WI38 (cell line): ENCODE results near the gene ZDHHC17.

Source experiments
- H3K4me3 ChIP-seq: 2 replicates; pipeline ENCODE4 v1.5.1; 2011; ENCODE audit warnings: low read depth, mild to moderate bottlenecking, control low read depth, low read length
- TF ChIP-seq, protein P1 (sequence below): IDR thresholded peaks from 2 replicates; pipeline ENCODE4 v1.5.1; 2012; ENCODE audit warnings: low read depth, mild to moderate bottlenecking, control low read depth, low read length

Gene ZDHHC17

DNA sequence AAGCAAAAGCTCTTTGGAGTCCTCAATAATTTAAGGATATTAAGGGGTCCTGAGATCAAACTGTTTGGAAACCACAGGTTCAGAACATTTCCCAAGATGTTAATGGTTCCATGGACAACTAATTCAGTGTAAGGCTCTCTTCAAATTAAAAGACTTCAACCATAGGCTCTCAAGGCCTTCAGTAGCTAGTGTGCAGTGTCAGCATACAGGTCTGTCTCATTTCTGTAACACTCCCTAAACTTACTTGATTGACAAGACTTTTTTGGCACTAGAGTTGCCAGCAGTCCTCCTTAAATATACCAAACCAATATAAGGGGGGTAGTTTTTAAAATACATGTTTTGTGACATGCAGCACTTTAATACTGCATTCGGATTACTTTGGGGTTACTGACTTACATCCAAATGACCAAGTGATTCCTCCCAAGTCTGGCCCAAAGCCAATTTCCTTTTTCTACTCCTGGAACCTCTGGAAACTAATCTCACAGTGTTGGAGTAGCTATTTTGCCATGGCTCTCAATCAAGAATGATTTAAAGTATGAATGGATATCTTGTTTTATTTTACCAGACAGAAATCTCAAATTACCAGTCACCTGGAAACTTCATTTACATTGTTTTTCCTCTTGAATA is 92.2 kb downstream of the ZDHHC17 start:
- TF ChIP-seq, protein P1, sequence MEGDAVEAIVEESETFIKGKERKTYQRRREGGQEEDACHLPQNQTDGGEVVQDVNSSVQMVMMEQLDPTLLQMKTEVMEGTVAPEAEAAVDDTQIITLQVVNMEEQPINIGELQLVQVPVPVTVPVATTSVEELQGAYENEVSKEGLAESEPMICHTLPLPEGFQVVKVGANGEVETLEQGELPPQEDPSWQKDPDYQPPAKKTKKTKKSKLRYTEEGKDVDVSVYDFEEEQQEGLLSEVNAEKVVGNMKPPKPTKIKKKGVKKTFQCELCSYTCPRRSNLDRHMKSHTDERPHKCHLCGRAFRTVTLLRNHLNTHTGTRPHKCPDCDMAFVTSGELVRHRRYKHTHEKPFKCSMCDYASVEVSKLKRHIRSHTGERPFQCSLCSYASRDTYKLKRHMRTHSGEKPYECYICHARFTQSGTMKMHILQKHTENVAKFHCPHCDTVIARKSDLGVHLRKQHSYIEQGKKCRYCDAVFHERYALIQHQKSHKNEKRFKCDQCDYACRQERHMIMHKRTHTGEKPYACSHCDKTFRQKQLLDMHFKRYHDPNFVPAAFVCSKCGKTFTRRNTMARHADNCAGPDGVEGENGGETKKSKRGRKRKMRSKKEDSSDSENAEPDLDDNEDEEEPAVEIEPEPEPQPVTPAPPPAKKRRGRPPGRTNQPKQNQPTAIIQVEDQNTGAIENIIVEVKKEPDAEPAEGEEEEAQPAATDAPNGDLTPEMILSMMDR, result no peak
- H3K4me3 ChIP-seq, result no peak overlapping the region

DNA sequence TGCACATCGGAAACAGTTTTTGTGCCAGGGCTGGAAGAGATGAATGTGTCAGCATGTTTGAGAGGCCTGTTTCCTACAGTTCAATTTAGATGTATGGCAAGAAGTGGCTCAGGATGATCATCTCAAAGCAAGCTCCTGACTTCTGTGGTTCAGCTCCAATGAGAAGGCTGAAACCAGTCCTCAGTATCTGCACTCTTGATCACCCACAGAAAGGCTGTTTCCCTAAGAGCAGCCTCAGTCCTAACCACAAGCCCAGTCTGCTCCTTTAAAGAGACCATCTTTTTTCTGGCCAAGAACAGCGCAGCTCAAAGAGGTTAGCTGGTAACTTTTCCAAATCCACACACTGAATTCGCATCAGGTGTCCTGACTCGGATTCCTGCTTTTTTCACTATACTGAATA is 95.7 kb downstream of the ZDHHC17 start:
- no peak overlapping the region for H3K4me3 ChIP-seq
- TF ChIP-seq, protein P1, result no peak

DNA sequence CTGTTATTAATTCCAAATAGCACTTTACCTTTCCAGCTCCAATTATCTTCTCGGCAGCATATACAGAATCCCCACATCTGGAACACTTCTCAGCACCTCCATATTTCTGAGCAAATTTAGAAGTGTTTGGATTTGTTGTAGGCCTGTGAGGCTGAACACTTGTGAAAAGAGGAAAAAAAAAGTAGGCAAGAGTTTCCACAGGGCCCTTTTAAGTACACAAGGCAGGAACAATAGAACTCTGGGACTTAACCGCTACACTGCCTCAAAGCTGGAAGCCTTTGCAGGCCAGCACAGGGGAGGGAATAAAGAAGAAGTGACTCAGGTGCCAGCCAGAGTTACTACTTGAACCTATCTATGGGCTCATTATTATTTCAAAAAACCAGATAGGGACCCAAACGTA is 96.3 kb downstream of the ZDHHC17 start:
- TF ChIP-seq, protein P1, result no peak

DNA sequence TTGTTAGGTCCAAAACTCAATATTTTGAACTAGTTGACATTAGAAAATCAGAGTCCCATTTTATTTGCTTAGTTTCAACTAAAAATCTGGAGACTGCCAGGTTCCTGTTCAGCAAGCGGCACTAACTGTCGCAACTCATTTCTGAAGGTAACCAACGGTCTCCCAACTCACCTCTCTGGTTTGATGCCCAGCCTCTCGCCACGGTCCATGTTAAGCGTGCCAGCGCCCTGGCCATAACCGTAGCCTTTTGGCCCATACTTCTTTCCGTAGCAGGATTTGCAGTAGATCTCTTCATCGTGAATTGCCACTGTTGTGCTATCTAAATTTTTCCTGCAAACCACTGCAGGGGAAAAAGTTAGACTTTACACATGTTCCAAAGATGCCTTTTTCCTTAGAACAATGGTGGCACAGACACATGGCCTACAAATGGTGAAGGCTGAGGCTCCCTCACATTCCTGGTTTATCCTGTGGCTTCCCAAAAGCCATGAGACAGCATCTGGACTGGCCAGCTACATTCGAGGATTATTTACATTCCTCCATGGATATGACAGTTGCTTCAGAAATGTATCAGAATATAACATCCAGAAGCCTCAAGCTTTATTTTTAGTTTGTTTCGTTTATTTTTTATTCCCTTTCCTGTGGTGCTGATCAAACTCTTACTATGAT is 99.2 kb downstream of the ZDHHC17 start:
- no peak overlapping the region for H3K4me3 ChIP-seq
- TF ChIP-seq, protein P1, result no peak

More for the DNA sequence above, 96.3 kb downstream of the ZDHHC17 start:
- H3K4me3 ChIP-seq, result no peak overlapping the region

DNA sequence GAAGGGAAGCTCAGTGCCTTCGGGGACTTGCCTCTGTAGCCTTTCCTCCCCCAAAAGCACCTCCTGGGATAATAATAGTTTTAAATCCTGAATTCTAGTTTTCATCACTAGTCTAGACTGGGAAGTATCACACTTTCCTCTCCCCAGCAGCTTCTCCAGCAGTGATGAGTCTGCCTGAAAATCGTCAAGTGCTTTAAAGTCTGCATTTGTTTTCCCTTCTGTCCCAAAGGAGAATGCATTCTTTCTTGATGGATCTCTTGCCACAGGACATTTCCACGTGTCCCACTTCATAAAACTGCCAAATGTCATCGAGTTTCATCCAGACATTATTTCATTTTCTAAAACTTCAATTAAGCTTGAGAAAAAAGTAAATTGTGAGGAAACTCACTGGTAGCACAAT is 99.9 kb downstream of the ZDHHC17 start:
- H3K4me3 ChIP-seq, result no peak overlapping the region
- TF ChIP-seq, protein P1, result no peak

DNA sequence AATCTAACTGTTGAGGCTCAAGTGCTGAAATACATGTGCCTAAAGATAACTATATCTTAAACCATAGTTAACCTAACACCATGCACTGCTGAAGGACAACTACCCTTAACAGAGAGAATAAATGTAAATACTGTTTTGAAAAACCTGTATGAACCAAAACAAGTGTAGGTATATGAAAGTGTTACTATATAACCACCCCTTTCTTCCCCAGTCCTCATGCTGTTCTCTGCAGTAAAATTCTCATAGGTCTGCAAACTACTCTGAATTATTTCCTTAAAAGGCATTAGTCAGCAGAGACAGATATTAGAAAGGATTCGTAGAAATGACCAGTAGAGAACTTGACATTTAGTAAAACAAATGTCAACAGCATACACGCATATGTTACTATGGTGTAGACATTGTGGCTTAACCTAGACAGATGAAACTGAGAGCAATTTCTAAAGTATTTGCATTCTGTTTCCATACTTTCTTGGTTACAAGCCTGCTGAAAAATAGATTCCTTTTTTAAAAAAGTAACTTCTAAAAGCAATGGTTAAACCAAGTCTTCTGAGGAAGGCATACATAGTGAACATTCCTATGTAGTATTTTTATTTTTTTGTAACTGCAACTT is 101.0 kb downstream of the ZDHHC17 start:
- TF ChIP-seq, protein P1, result no peak
- no peak overlapping the region for H3K4me3 ChIP-seq

DNA sequence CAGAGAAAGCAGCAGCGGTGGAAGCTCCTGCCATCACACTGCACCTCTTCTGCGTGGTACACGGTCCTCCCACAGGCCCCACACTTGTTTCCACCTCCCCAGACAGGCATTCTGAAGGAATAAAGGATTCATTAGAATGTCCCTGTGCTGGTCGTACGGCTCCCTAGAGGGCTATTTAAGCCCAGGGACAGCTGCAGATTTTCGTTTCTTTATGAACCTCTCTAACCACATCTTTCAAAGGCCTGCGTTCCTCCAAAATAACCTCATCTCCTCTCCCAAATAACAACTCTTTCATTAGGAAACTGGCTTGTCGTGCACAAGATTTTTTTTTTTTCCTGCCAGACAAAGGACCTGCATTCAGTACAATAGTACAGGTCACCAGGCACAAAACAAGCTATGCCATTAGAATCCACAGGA is 102.2 kb downstream of the ZDHHC17 start:
- H3K4me3 ChIP-seq, result no peak overlapping the region
- TF ChIP-seq, protein P1, result no peak
